SK-N-SH (cell line): ENCODE data around the gene HDGF. TPM values are rescaled to one million over a fixed set of nuclear protein-coding genes. Genes with fewer than 3 reads are reported as not detected.

Experiments
- CTCF ChIA-PET: fragments of 300-600, 350-600 bp; formaldehyde crosslinking; extraction: SDS; loops from one replicate; lab custom pipeline; 2021; lab: Yijun Ruan, JAX
- POLR2A ChIA-PET: fragments of 350-600 bp; sonication (Branson Sonifier 250); formaldehyde crosslinking; extraction: SDS; loops from one replicate; lab custom pipeline; 2020; ENCODE audit warnings: antibody characterized with exemption, inconsistent platforms; lab: Yijun Ruan, JAX
- DNase-seq: peaks from one replicate; pipeline ENCODE4 v3.0.0; 2012
- H2AFZ ChIP-seq: fragments of 200-600 bp; sonication (generic); 2 replicates; pipeline ENCODE4 v1.8.1; 2016; ENCODE audit warnings: antibody characterized with exemption, mild to moderate bottlenecking, low read depth
- H3F3A ChIP-seq: fragments of 200-600 bp; sonication (generic); replicated peaks from 2 replicates; pipeline ENCODE3; 2016; ENCODE audit warnings: antibody characterized with exemption, mild to moderate bottlenecking; ENCODE audit not compliant: insufficient read depth
- H3K27ac ChIP-seq, 2 experiments: fragments of 200-500 bp in 1 of 2; fragments of 200-600 bp in 1 of 2; sonication (Bioruptor generic) in 1 of 2; sonication (generic), shearing (Covaris generic) in 1 of 2; 2 replicates each; pipeline versions ENCODE4 v1.5.1 to v1.6.1; 2014 to 2016; ENCODE audit warnings: low read depth in 2 of 2, inconsistent platforms in 1 of 2, low read length in 1 of 2, mild to moderate bottlenecking in 1 of 2, mixed read lengths in 1 of 2
- H3K27me3 ChIP-seq: fragments of 200-600 bp; sonication (generic), shearing (Covaris generic); 2 replicates; pipeline ENCODE4 v1.6.1; 2016; ENCODE audit warnings: mixed run types; ENCODE audit not compliant: insufficient read depth
- H3K36me3 ChIP-seq, 2 experiments: fragments of 200-500 bp in 1 of 2; fragments of 200-600 bp in 1 of 2; sonication (Bioruptor generic) in 1 of 2; sonication (generic) in 1 of 2; replicated peaks in 1 of 2; 2 replicates each; pipeline versions ENCODE3 to v1.5.1; 2014 to 2016; ENCODE audit warnings: low read length in 1 of 2, mild to moderate bottlenecking in 1 of 2; ENCODE audit not compliant: insufficient read depth in 2 of 2, control insufficient read depth in 1 of 2
- H3K4me1 ChIP-seq, 2 experiments: fragments of 200-500 bp in 1 of 2; fragments of 200-600 bp in 1 of 2; sonication (Bioruptor generic) in 1 of 2; sonication (generic), shearing (Covaris generic) in 1 of 2; 2 replicates each; pipeline versions ENCODE4 v1.5.1 to v1.6.1; 2014 to 2016; ENCODE audit warnings: low read depth in 1 of 2, low read length in 1 of 2, mixed run types in 1 of 2; ENCODE audit not compliant: insufficient read depth in 2 of 2, control insufficient read depth in 1 of 2
- H3K4me2 ChIP-seq: fragments of 200-600 bp; sonication (generic), shearing (Covaris generic); 2 replicates; pipeline ENCODE4 v1.6.1; 2017; ENCODE audit warnings: mixed run types
- H3K4me3 ChIP-seq, 2 experiments: fragments of 200-500 bp in 1 of 2; fragments of 200-600 bp in 1 of 2; sonication (Bioruptor generic) in 1 of 2; sonication (generic), shearing (Covaris generic) in 1 of 2; 2 replicates each; pipeline versions ENCODE4 v1.5.1 to v1.8.1; 2014 to 2016; ENCODE audit warnings: low read depth in 2 of 2, inconsistent platforms in 1 of 2, low read length in 1 of 2, mild to moderate bottlenecking in 1 of 2, mixed read lengths in 1 of 2, moderate library complexity in 1 of 2
- H3K79me2 ChIP-seq: fragments of 200-600 bp; sonication (generic); 2 replicates; pipeline ENCODE4 v1.8.1; 2017; ENCODE audit warnings: mild to moderate bottlenecking; ENCODE audit not compliant: insufficient read depth
- H3K9ac ChIP-seq: fragments of 200-600 bp; sonication (generic); 2 replicates; pipeline ENCODE4 v1.6.1; 2017; ENCODE audit warnings: mixed run types
- H3K9me2 ChIP-seq: fragments of 200-600 bp; sonication (generic); 2 replicates; pipeline ENCODE4 v1.6.1; 2017; ENCODE audit warnings: mixed run types
- H3K9me3 ChIP-seq: fragments of 200-600 bp; sonication (generic); 2 replicates; pipeline ENCODE4 v1.6.1; 2017; ENCODE audit warnings: mixed run types, mild to moderate bottlenecking, moderate library complexity
- H4K20me1 ChIP-seq: fragments of 200-600 bp; sonication (generic); 2 replicates; pipeline ENCODE4 v1.6.1; 2017; ENCODE audit warnings: mild to moderate bottlenecking, mixed run types; ENCODE audit not compliant: insufficient read depth
- CTCF ChIP-seq: fragments of 200-600 bp; sonication (generic); IDR thresholded peaks from 2 replicates; pipeline ENCODE4 v1.6.1; 2017; ENCODE audit warnings: antibody characterized with exemption, mild to moderate bottlenecking, moderate library complexity
- ELF1 ChIP-seq: IDR thresholded peaks from 2 replicates; pipeline ENCODE4 v1.4.0; 2012
- FOSL2 ChIP-seq: IDR thresholded peaks from 2 replicates; pipeline ENCODE4 v1.4.0; 2012; ENCODE audit warnings: low read depth, mild to moderate bottlenecking, moderate library complexity, borderline replicate concordance
- FOXJ3 ChIP-seq: sonication (generic); formaldehyde crosslinking; IDR thresholded peaks from 2 replicates; pipeline ENCODE4 v1.5.1; 2020; ENCODE audit warnings: mild to moderate bottlenecking, missing genetic modification reagents
- MEF2A ChIP-seq: IDR thresholded peaks from 2 replicates; pipeline ENCODE4 v1.4.0; 2012; ENCODE audit warnings: low read depth, borderline replicate concordance
- NFIC ChIP-seq: IDR thresholded peaks from 2 replicates; pipeline ENCODE4 v1.4.0; 2012; ENCODE audit warnings: borderline replicate concordance
- POLR2AphosphoS5 ChIP-seq: IDR thresholded peaks from 2 replicates; pipeline ENCODE4 v1.6.1; 2012; ENCODE audit warnings: low read depth, low read length
- RCOR1 ChIP-seq: fragments of 150-350 bp; IDR thresholded peaks from 2 replicates; pipeline ENCODE4 v1.6.1; 2017; ENCODE audit warnings: antibody characterized with exemption, low read length
- RXRA ChIP-seq: IDR thresholded peaks from 2 replicates; pipeline ENCODE4 v1.4.0; 2012; ENCODE audit warnings: low read depth, mild to moderate bottlenecking, borderline replicate concordance
- SMC3 ChIP-seq: IDR thresholded peaks from 2 replicates; pipeline ENCODE4 v1.6.1; 2012; ENCODE audit warnings: low read depth, low read length, improper control_type of control experiment
- TAF1 ChIP-seq: IDR thresholded peaks from 2 replicates; pipeline ENCODE4 v1.6.1; 2012; ENCODE audit warnings: low read depth, mild to moderate bottlenecking, low read length, moderate library complexity, borderline replicate concordance
- TEAD4 ChIP-seq: IDR thresholded peaks from 2 replicates; pipeline ENCODE4 v1.4.0; 2012; ENCODE audit warnings: mild to moderate bottlenecking, borderline replicate concordance; ENCODE audit not compliant: insufficient read depth
- WGBS: methylation state at CpG from one replicate; pipeline ENCODE4 v1.1.6; 2017; ENCODE audit warnings: low lambda C conversion rate; 5-methylcytosine and 5-hydroxymethylcytosine counted together
- polyA plus RNA-seq, 3 experiments: library from polyadenylated mRNA; depleted of rRNA; stranded (reverse); fragments of >200 nt; gene quantifications; 2 replicates each; pipeline ENCODE4 v1.2.3, GENCODE V29; 2012
- TF ChIP-seq, protein P1 (sequence below): fragments of 150-350 bp; IDR thresholded peaks from 2 replicates; pipeline ENCODE4 v1.6.1; 2017; ENCODE audit warnings: antibody characterized with exemption, low read length, low read depth, borderline replicate concordance
- TF ChIP-seq, protein P2 (sequence below): fragments of 150-350 bp; IDR thresholded peaks from 2 replicates; pipeline ENCODE4 v1.6.1; 2016; ENCODE audit warnings: mild to moderate bottlenecking, low read depth, low read length

HDGF gene
- polyA plus RNA-seq, 1 of the 3 experiments (the other 2 are of a cell fraction), result 152 TPM

DNA sequence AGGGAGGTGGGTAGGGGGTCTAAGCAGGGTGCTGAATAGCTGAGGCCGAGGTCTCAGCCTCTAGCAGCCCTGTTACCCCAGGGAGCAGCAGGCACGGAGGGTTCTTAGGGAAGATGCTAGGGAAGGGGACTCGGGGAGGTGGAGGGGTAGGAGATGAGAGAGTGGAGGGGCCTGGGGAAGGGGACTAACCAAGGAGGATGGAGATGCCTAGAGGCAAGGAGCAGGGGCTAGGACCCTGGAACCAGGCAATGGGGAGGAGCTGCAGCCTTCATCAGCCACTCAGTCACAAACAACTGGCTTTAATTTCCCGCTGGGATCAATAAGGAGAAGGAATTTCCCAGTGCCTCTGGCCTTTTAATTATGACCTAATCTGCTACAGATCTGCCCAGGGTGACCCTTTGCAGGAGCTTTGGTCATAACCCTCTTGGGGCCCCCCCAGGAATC lies 43.2 kb downstream of the HDGF start (continued):
- TF ChIP-seq FOSL2, result no peak
- no peak for TF ChIP-seq CTCF
- no peak for TF ChIP-seq TEAD4

DNA sequence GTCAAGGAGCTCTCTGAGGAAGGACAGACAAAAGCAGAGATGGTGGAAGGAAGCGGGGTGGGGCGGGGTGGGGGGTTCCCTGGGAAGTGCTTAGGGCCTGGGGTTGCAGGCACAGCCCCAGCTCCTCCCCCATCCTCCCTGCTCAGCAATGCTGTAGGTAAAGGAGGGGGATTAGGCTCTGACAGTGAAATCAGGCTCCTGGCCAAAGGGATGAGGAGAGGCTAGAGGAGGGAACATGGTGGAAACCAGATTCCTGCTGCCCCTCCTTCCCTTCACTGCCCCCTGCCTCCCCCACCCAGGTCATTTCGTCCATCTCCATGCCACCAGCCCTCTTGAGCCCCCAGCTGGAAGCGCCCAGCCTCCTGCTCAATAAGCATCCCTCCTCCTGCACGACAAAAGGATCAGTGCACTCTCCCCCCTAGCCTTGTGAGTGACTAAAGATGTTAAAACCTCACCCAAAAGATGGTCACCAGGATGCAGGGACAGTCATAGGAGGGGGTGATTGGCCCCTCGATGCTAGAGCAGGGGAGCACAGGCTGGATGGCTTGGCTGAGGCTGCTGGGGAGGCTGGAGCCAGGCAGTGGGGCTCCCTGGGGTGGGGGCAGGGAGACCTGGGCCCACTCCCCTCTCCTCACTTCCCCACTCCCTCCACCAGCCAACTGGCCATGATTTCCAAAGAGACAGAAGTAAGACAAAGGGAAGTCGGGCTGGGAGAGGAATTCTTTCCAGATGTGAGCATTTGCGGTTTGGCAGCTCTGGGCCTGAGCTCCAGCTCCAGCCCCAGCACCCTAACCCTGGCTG lies 43.9 kb downstream of the HDGF start:
- ChIA-PET POLR2A (interaction anchor here (0.6 to 5.3 kb wide), 3 partner anchors 10 to 80 kb away, joined by 3 to 57 read pairs (median 7); no protein-coding TSS in a partner anchor), CTCF (interaction anchor here (0.6 to 45.5 kb wide), 17 partner anchors 8 to 411 kb away, joined by 3 to 2702 read pairs (median 5); partner anchors contain the start of genes CRABP2, ISG20L2, METTL25B and NES)

GRCh38 chr1:156706657-156707416 lies 44.6 kb downstream of the HDGF start:
- peak overlapping the region; percentile 61; the same call in 1 of the 2 replicates for H3K4me2 ChIP-seq
- no peak for TF ChIP-seq MEF2A
- no peak for TF ChIP-seq NFIC
- TF ChIP-seq FOXJ3 (CRISPR knock-in tag), result no peak
- no peak for TF ChIP-seq RXRA
- TF ChIP-seq, protein P1, sequence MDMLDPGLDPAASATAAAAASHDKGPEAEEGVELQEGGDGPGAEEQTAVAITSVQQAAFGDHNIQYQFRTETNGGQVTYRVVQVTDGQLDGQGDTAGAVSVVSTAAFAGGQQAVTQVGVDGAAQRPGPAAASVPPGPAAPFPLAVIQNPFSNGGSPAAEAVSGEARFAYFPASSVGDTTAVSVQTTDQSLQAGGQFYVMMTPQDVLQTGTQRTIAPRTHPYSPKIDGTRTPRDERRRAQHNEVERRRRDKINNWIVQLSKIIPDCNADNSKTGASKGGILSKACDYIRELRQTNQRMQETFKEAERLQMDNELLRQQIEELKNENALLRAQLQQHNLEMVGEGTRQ, result no peak
- TF ChIP-seq POLR2AphosphoS5, result no peak
- TF ChIP-seq CTCF, result no peak
- TF ChIP-seq ELF1, result no peak
- TF ChIP-seq SMC3, result no peak
- no peak for TF ChIP-seq TAF1
- no peak for TF ChIP-seq RCOR1

More for the DNA sequence above, 43.9 kb downstream of the HDGF start:
- no peaks in the 10 kb centered on the region for H3K36me3 ChIP-seq
- H3F3A ChIP-seq, result peaks cover 39% of the 10 kb centered on the region
- H3K4me1 ChIP-seq, result peaks cover 76 to 96% of the 10 kb centered on the region in 2 experiments
- H3K9ac ChIP-seq, result no peak overlapping the region
- H3K4me3 ChIP-seq, result no peak overlapping the region
- H4K20me1 ChIP-seq, result no peaks in the 10 kb centered on the region
- H3K4me2 ChIP-seq, result peak overlapping the region; percentile 61; the same call in 1 of the 2 replicates
- TF ChIP-seq, protein P2, sequence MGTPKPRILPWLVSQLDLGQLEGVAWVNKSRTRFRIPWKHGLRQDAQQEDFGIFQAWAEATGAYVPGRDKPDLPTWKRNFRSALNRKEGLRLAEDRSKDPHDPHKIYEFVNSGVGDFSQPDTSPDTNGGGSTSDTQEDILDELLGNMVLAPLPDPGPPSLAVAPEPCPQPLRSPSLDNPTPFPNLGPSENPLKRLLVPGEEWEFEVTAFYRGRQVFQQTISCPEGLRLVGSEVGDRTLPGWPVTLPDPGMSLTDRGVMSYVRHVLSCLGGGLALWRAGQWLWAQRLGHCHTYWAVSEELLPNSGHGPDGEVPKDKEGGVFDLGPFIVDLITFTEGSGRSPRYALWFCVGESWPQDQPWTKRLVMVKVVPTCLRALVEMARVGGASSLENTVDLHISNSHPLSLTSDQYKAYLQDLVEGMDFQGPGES, result no peak
- TF ChIP-seq NFIC, result peak; percentile 13; the same call in 1 of the 2 replicates
- TF ChIP-seq, all 33 proteins: peak for 1
- DNase-seq, result no peak
- H3K9me2 ChIP-seq, result no peaks in the 10 kb centered on the region
- peak overlapping the region; percentile 8 to 98; a peak in 3 of 4 replicates for H3K27ac ChIP-seq
- 44% methylated on average over 8 of the region's 8 CpGs for WGBS
- H3K27me3 ChIP-seq, result no peaks in the 10 kb centered on the region
- no peaks in the 10 kb centered on the region for H3K79me2 ChIP-seq
- no peaks in the 10 kb centered on the region for H3K9me3 ChIP-seq
- H2AFZ ChIP-seq, result no peak overlapping the region

More at GRCh38 chr1:156706657-156707416, 44.6 kb downstream of the HDGF start:
- 87% methylated on average over 29 of the region's 29 CpGs for WGBS
- Histone ChIP-seq H3K36me3 (no peaks in the 10 kb centered on the region), H4K20me1 (no peaks in the 10 kb centered on the region), H3F3A (peaks cover 34% of the 10 kb centered on the region), H3K79me2 (no peaks in the 10 kb centered on the region), H3K4me3 (no peak overlapping the region), H3K9me2 (no peaks in the 10 kb centered on the region), H3K27me3 (no peaks in the 10 kb centered on the region), H3K4me1 (peaks cover 76 to 90% of the 10 kb centered on the region in 2 experiments), H2AFZ (no peak overlapping the region), H3K27ac (peak overlapping the region in 1 of 2 experiments; percentile 98; a peak in 2 of 4 replicates), H3K9ac (no peak overlapping the region), H3K9me3 (no peaks in the 10 kb centered on the region)
- no peak for DNase-seq
- ChIA-PET POLR2A (interaction anchor here (0.6 to 5.3 kb wide), 4 partner anchors 9 to 79 kb away, joined by 3 to 57 read pairs (median 5); no protein-coding TSS in a partner anchor), CTCF (interaction anchor here (0.6 to 45.5 kb wide), 19 partner anchors 9 to 410 kb away, joined by 3 to 2702 read pairs (median 4); partner anchors contain the start of genes CRABP2, ISG20L2, METTL25B and NES)
